Activated CD4-positive, alpha-beta T cell treated with anti-CD3 and anti-CD28 coated beads, Interleukin-2, amount 10 ng/mL, durations not matched to agents 7 days and 5 days (primary cell): ENCODE results near the gene ITGA4. TPM values are rescaled to one million over a fixed set of nuclear protein-coding genes. Genes with fewer than 3 reads are reported as not detected.
A peak's percentile ranks its signal among the peaks of the same experiment; 100 is the strongest.

Experiments used
- CTCF ChIA-PET: fragments of 350-600 bp; sonication (Branson Sonifier 250); formaldehyde crosslinking; loops from one replicate; lab custom pipeline; 2021; ENCODE audit warnings: antibody characterized with exemption; lab: Charles Lee
- POLR2A ChIA-PET: fragments of 350-600 bp; sonication (Branson Sonifier 250); formaldehyde crosslinking; loops from one replicate; lab custom pipeline; 2021; ENCODE audit warnings: antibody characterized with exemption; lab: Charles Lee
- DNase-seq: peaks from one replicate; pipeline ENCODE4 v3.0.0-alpha.2; 2020
- H3K27ac Mint-ChIP-seq: one replicate; pipeline ENCODE4 v1.8.0; 2021; ENCODE audit warnings: mild to moderate bottlenecking, moderate library complexity, mixed read lengths
- H3K27me3 Mint-ChIP-seq: one replicate; pipeline ENCODE4 v1.8.0; 2021; ENCODE audit warnings: mixed read lengths
- H3K36me3 Mint-ChIP-seq: one replicate; pipeline ENCODE4 v1.8.0; 2021; ENCODE audit warnings: low read depth, mixed read lengths
- H3K4me1 Mint-ChIP-seq: one replicate; pipeline ENCODE4 v1.8.0; 2021; ENCODE audit warnings: mixed read lengths
- H3K4me3 Mint-ChIP-seq: one replicate; pipeline ENCODE4 v1.8.0; 2021; ENCODE audit warnings: mild to moderate bottlenecking, moderate library complexity, mixed read lengths
- H3K9me3 Mint-ChIP-seq: one replicate; pipeline ENCODE4 v1.8.0; 2021; ENCODE audit warnings: mixed read lengths
- total RNA-seq, 2 experiments: library from RNA; stranded (reverse); gene quantifications; one replicate each; pipeline ENCODE4 v1.2.3, GENCODE V29; 2021

Gene ITGA4
- 100 to 1,000 TPM; 160 to 163 TPM for total RNA-seq

DNA sequence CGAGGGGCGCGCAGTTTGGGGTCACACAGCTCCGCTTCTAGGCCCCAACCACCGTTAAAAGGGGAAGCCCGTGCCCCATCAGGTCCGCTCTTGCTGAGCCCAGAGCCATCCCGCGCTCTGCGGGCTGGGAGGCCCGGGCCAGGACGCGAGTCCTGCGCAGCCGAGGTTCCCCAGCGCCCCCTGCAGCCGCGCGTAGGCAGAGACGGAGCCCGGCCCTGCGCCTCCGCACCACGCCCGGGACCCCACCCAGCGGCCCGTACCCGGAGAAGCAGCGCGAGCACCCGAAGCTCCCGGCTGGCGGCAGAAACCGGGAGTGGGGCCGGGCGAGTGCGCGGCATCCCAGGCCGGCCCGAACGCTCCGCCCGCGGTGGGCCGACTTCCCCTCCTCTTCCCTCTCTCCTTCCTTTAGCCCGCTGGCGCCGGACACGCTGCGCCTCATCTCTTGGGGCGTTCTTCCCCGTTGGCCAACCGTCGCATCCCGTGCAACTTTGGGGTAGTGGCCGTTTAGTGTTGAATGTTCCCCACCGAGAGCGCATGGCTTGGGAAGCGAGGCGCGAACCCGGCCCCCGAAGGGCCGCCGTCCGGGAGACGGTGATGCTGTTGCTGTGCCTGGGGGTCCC is at the start of gene ITGA4:
Gene ITGA4, plus strand, starts transcription at position 266 of the 620 bp plus-strand sequence. Its CDS starts 269 bp downstream, at position 535.
- peaks cover 46% of the 10 kb centered on the region for H3K36me3 Mint-ChIP-seq
- CTCF ChIA-PET, result interaction anchor here (0.6 to 2.9 kb wide), 40 partner anchors 10 to 479 kb away, joined by 3 to 23 read pairs (median 4); no protein-coding TSS in a partner anchor
- POLR2A ChIA-PET, result interaction anchor here (0.6 to 2.1 kb wide), 6 partner anchors 80 to 353 kb away, joined by 3 to 16 read pairs (median 6); no protein-coding TSS in a partner anchor
- no peaks in the 10 kb centered on the region for H3K27me3 Mint-ChIP-seq
- peak within 1 kb of the TSS; percentile 95 for H3K4me3 Mint-ChIP-seq
- no peaks in the 10 kb centered on the region for H3K9me3 Mint-ChIP-seq
- H3K27ac Mint-ChIP-seq, result peak within 1 kb of the TSS; percentile 97
- H3K4me1 Mint-ChIP-seq, result peaks cover 46% of the 10 kb centered on the region
- DNase-seq, result peak; percentile 87

DNA sequence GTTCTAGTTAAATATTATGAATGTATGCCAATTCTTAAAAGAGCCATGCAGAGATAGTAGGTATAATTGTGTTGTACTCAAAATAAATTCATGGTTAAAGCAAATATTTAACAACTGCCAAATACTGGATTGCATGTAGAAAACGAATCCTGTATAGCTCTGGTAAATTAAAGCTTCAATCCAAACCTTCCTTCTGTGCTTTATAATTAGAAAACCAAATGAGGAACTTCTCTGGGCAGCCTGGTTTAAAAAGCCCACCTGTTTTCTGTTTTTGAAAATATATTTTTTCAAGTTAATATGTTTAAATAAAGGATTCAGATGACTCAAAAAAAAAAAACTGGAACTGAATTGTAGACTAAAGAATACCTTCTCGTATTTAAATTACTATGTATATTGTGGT is 48.3 kb upstream of the ITGA4 start:
- no peak overlapping the region for H3K4me3 Mint-ChIP-seq
- CTCF ChIA-PET, result no interaction called here

DNA sequence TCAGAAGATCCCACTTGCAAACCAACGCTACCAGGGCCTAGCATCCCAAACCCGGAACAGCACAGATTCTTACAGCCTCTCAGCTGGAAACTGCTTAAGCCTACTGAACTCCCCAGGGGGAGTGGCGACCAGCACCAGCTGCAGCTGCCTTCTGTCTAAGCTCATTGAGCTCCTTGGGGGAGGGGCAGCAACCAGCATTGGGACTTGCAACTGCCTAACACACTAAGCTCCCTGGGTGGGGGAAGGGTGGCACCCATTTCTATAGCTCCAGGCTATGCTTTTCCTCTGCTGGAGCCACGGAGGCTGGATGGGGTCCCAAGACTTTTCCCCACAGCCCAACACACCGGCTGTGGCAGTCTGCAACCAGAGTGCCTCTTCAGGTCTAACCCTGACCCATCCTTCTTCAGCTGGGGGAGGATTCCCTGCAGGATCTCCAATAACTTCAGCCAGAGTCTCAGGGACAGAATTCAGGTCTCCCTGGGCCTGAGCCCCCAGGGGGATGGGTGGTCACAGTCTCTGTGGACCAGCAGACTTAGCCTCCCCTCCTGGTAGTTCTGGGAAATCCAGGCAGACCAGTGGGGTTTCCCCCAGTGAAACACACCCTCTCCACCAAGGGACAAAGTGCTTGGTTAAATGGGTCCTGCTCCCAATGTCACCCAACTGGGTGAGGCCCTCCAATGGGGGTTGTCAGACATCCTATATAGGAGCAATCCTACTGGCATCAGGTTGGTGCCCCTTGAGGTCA is 45.9 kb upstream of the ITGA4 start:
- Mint-ChIP-seq H3K9me3 (peaks cover 41% of the 10 kb centered on the region), H3K36me3 (peaks cover 30% of the 10 kb centered on the region), H3K27me3 (no peaks in the 10 kb centered on the region), H3K27ac (no peak overlapping the region), H3K4me1 (peaks cover 4% of the 10 kb centered on the region), H3K4me3 (no peak overlapping the region)
- no peak for DNase-seq
- POLR2A ChIA-PET, result no interaction called here
- CTCF ChIA-PET, result interaction anchor here (0.6 to 0.9 kb wide), 2 partner anchors 18 to 307 kb away, joined by 3 read pairs; no protein-coding TSS in a partner anchor

More for the DNA sequence above, 48.3 kb upstream of the ITGA4 start:
- Mint-ChIP-seq H3K27ac (no peak overlapping the region), H3K4me1 (peaks cover 4% of the 10 kb centered on the region), H3K27me3 (no peaks in the 10 kb centered on the region), H3K36me3 (peaks cover 18% of the 10 kb centered on the region), H3K9me3 (peaks cover 23% of the 10 kb centered on the region)
- POLR2A ChIA-PET, result no interaction called here
- no peak for DNase-seq

DNA sequence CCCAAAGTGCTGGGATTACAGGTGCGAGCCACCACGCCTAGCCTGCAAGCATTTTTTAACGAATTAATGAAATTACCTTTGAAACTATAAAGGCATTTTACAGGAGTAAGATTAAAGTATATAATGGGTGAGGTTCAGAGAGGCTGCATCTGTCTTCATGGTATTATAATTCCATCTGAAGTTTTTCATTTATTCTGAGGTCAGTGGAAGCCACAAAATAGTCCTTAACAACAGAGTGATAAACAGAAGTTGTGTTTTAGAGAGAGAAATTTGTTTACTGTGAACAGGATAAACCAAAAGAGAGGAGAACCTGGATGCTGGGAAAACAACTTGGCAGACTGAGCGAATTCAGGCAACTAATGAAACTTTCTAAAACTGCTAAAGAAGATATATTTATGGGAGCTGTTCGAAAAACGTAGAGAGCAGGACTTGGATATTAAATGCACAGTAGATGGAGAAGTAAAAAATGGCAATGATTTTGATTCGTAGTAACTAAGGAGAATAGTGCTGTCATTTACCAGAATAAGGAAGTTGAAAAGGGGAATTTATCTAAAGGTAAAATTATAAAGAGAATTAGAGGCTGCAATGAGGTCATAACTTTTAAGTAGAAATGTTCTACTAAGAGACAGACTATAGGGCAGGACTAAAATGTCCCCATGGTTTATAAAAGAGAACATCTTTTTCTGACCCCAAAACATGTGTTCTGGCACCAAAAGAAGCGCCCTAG is 37.9 kb upstream of the ITGA4 start:
- no peak overlapping the region for H3K4me3 Mint-ChIP-seq
- ChIA-PET CTCF (interaction anchor here (0.9 kb wide), 1 partner anchor 9 kb away, joined by 4 read pairs; no protein-coding TSS in a partner anchor), POLR2A (no interaction called here)
- no peak for DNase-seq
- peaks cover 8% of the 10 kb centered on the region for H3K36me3 Mint-ChIP-seq
- H3K27ac Mint-ChIP-seq, result no peak overlapping the region
- H3K27me3 Mint-ChIP-seq, result no peaks in the 10 kb centered on the region
- peaks cover 20% of the 10 kb centered on the region for H3K4me1 Mint-ChIP-seq
- peaks cover 18% of the 10 kb centered on the region for H3K9me3 Mint-ChIP-seq

DNA sequence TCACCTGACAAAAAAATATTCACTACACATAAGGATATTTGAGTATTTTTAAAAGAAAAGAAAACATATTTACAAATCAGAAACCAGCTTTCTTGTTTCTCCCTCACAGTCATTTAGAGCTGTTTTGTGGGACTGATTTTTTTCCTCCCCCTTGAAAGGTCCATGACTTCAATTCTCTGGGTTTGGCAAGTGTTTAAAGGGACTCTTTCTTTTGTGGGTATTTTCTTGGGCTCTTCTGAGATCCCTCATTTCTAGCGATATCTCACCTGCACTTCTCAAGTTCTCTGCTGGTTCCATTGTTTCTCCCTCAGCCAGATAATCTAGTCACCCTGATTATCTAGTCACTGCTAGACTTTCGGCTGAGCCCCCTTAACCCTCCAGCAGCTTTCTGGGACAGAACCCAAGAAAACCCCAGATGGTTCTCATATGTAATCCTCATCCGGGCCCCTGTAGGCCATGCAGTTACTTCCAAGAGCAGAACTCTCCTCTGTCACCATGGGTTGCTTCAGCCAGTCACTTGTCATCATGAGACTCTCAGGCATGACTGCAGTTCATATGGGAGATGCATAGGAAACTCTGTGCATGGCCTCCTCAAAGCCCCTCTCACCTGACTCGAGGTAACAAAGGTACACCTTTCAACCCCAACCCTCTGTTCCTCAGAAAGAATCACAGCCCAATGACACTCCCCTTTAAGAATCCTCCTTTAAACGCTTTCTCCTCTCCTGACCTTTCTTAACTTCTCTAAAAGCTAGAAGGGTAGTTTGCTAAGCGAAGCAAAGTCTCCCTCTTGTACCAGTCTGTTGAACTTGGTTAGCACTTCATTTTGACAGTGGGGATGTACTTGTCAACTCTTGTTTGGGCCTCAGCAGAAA is 36.7 kb upstream of the ITGA4 start:
- H3K27ac Mint-ChIP-seq, result peak overlapping the region; percentile 6
- peaks cover 20% of the 10 kb centered on the region for H3K4me1 Mint-ChIP-seq
- CTCF ChIA-PET, result interaction anchor here (1.1 kb wide), 1 partner anchor 18 kb away, joined by 3 read pairs; no protein-coding TSS in a partner anchor
- no peak overlapping the region for H3K4me3 Mint-ChIP-seq
- no peaks in the 10 kb centered on the region for H3K27me3 Mint-ChIP-seq
- no peaks in the 10 kb centered on the region for H3K36me3 Mint-ChIP-seq
- POLR2A ChIA-PET, result no interaction called here
- DNase-seq, result no peak
- peaks cover 9% of the 10 kb centered on the region for H3K9me3 Mint-ChIP-seq

DNA sequence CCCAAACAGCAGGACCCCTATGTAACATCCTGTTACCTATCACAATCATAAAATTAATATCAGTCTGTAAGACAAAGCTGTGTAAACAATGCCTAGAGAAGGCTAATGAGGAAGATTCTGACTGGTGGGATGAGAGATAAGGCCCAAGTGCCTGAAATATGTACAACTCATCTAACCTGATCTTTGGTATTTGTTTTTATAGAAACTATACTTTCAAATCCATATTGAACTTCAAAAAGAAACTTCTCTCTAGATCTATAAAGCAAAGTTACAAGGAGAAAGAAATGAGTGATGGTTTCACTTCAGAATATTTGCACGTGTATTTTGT is 36.1 kb upstream of the ITGA4 start:
- H3K4me1 Mint-ChIP-seq, result peaks cover 20% of the 10 kb centered on the region
- no peak overlapping the region for H3K4me3 Mint-ChIP-seq
- peaks cover 4% of the 10 kb centered on the region for H3K9me3 Mint-ChIP-seq
- H3K36me3 Mint-ChIP-seq, result no peaks in the 10 kb centered on the region
- no peaks in the 10 kb centered on the region for H3K27me3 Mint-ChIP-seq
- H3K27ac Mint-ChIP-seq, result peak overlapping the region; percentile 4
- DNase-seq, result no peak
- CTCF ChIA-PET, result interaction anchor here (1.1 kb wide), 1 partner anchor 18 kb away, joined by 3 read pairs; no protein-coding TSS in a partner anchor
- POLR2A ChIA-PET, result no interaction called here

DNA sequence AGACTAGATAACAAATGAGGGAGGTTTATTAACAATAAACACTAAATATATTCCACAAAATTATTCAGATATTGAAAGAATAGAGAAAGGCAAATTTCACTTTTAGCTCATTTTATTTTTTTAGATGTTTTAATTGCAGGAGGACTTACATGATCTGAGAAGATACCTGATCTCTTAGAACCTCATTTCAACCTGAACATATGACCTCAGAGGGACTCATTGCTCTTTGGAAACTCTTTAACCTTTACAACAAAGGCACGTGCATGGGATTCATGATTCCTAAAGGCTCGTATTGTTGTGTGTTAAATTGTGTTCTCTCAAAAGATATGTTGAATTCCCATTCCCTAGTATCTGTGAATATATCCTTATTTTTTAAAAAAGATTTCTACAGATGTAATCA is 35.7 kb upstream of the ITGA4 start:
- no peaks in the 10 kb centered on the region for H3K9me3 Mint-ChIP-seq
- peaks cover 20% of the 10 kb centered on the region for H3K4me1 Mint-ChIP-seq
- DNase-seq, result no peak
- CTCF ChIA-PET, result interaction anchor here (1.1 kb wide), 1 partner anchor 19 kb away, joined by 3 read pairs; no protein-coding TSS in a partner anchor
- H3K36me3 Mint-ChIP-seq, result no peaks in the 10 kb centered on the region
- H3K27me3 Mint-ChIP-seq, result no peaks in the 10 kb centered on the region
- POLR2A ChIA-PET, result no interaction called here
- H3K27ac Mint-ChIP-seq, result no peak overlapping the region
- H3K4me3 Mint-ChIP-seq, result no peak overlapping the region

DNA sequence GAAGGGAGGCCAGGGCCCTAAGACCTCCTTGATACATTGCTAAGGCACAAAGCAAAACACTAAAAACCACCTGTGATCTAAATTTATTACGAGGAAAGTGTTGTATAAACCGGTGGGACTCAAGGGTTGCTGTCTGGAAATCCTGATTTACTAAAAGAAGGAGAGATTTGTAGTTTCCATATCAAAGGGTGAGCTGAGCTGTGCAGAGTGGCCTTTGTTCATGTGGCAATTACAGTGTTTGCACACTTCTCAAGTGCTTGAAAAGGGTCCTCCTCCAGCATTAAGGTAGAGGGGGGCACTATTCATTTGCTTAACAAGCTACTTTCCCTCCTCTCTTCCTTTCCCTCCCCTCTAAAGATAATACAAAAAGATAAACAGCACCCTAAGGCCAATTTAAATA is 30.5 kb upstream of the ITGA4 start:
- CTCF ChIA-PET, result interaction anchor here (0.7 to 1.3 kb wide), 5 partner anchors 12 to 118 kb away, joined by 3 to 4 read pairs (median 3); no protein-coding TSS in a partner anchor
- Mint-ChIP-seq H3K4me3 (no peak overlapping the region), H3K9me3 (peaks cover 2% of the 10 kb centered on the region), H3K27me3 (no peaks in the 10 kb centered on the region), H3K4me1 (peaks cover 21% of the 10 kb centered on the region), H3K36me3 (no peaks in the 10 kb centered on the region), H3K27ac (no peak overlapping the region)
- DNase-seq, result no peak
- POLR2A ChIA-PET, result interaction anchor here (0.6 kb wide), 1 partner anchor 251 kb away, joined by 13 read pairs; no protein-coding TSS in a partner anchor

DNA sequence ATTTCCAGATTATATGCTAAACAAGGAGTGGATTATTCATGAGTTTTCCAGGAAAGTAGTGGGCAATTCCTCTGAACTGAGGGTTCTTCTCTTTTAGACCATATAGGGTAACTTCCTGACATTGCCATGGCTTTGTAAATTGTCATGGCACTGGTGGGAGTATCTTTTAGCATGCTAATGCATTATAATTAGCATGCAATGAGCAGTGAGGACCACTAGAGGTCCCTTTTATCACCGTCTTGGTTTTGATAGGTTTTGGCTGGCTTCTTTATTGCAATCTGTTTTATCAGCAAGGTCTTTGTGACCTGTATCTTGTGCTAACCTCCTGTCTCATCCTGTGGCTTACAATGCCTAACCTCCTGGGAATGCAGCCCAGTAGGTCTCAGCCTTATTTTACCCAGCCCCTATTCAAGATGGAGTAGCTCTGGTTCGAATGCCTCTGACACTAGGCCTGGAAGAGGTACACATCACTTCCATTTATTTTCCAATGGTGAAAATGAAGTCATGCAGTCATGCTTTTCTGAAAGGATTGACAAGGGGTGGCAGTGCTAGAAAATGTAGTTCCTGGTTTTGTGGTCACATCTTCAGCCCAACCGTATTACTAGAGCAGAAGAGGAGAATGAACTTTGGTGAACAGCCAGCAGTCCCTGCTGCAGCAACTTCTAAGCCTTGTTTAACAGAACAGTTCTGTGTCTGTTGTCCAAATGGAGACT is 26.6 kb upstream of the ITGA4 start:
- peaks cover 5% of the 10 kb centered on the region for H3K36me3 Mint-ChIP-seq
- peaks cover 14% of the 10 kb centered on the region for H3K4me1 Mint-ChIP-seq
- peak overlapping the region; percentile 69 for H3K27ac Mint-ChIP-seq
- no peaks in the 10 kb centered on the region for H3K27me3 Mint-ChIP-seq
- peak; percentile 17 for DNase-seq
- H3K9me3 Mint-ChIP-seq, result peaks cover 6% of the 10 kb centered on the region
- H3K4me3 Mint-ChIP-seq, result no peak overlapping the region
- CTCF ChIA-PET, result interaction anchor here (0.7 to 1.3 kb wide), 4 partner anchors 9 to 306 kb away, joined by 3 to 5 read pairs (median 3); no protein-coding TSS in a partner anchor
- POLR2A ChIA-PET, result interaction anchor here (0.7 kb wide), 1 partner anchor 119 kb away, joined by 5 read pairs; no protein-coding TSS in a partner anchor

DNA sequence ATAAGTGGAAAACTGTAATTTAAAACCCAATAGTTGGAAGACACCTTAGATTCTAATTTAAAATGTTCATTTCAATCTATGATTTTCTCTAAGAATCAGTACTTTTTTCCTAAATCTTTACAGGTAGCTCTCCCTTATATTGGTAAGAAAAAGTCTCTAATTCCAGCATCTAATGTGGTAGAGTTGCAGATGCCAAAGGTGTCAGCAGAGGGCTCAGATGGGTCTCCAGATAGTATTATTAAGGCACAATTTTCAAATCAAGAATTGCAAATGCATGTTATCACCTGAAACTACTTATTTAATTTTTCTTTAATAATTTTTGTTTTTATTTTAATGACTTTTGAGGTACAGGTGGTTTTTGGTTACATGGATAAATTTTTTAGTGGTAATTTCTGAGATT is 25.5 kb upstream of the ITGA4 start:
- H3K36me3 Mint-ChIP-seq, result peaks cover 5% of the 10 kb centered on the region
- ChIA-PET CTCF (interaction anchor here (0.7 to 1.5 kb wide), 4 partner anchors 11 to 307 kb away, joined by 3 read pairs; no protein-coding TSS in a partner anchor), POLR2A (no interaction called here)
- H3K4me3 Mint-ChIP-seq, result no peak overlapping the region
- no peak for DNase-seq
- H3K27ac Mint-ChIP-seq, result no peak overlapping the region
- no peaks in the 10 kb centered on the region for H3K27me3 Mint-ChIP-seq
- H3K4me1 Mint-ChIP-seq, result peaks cover 14% of the 10 kb centered on the region
- peaks cover 6% of the 10 kb centered on the region for H3K9me3 Mint-ChIP-seq

DNA sequence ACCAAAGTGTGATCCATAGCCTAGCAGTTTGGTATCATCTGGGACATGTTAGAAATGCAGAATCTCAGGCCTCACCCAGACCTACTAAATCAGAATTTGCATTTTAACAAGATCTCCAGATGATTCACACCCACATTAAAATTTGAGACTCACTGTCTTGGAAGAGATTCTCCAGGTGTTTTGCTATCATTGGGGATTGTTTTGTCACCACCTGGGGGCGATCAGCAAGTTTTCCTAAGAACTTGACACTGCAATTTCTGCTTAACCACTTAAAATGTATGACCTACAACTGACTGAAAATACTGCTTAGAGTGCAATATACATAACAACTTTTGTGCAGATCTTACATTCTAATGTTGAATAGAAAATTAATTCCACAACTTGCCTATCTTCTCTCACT is 18.9 kb upstream of the ITGA4 start:
- CTCF ChIA-PET, result interaction anchor here (1.1 to 1.2 kb wide), 2 partner anchors 9 to 17 kb away, joined by 3 to 4 read pairs; no protein-coding TSS in a partner anchor
- H3K4me3 Mint-ChIP-seq, result no peak overlapping the region
- no peak overlapping the region for H3K27ac Mint-ChIP-seq
- peaks cover 29% of the 10 kb centered on the region for H3K4me1 Mint-ChIP-seq
- peak; percentile 27 for DNase-seq
- H3K27me3 Mint-ChIP-seq, result peaks cover 5% of the 10 kb centered on the region
- peaks cover 3% of the 10 kb centered on the region for H3K36me3 Mint-ChIP-seq
- POLR2A ChIA-PET, result no interaction called here
- H3K9me3 Mint-ChIP-seq, result peaks cover 3% of the 10 kb centered on the region
